Cardiac muscle cell (in vitro differentiated cells and primary cell): ENCODE measurements around the gene GTF2A2. TPM values are rescaled to one million over a fixed set of nuclear protein-coding genes. Genes with fewer than 3 reads are reported as not detected.

ENCODE experiments used
- DNase-seq, 2 donors: peaks; one replicate each; pipeline versions ENCODE4 v3.0.0 to v3.0.0-alpha.2; 2010 to 2017; ENCODE audit warnings: low read depth in 1 of 2, low spot score in 1 of 2
- H3K27ac ChIP-seq: fragments of 200-600 bp; sonication (generic); 2 replicates; pipeline ENCODE4 v1.5.1; 2016
- H3K27me3 ChIP-seq: fragments of 200-600 bp; sonication (generic); 2 replicates; pipeline ENCODE4 v1.6.0; 2016; ENCODE audit warnings: control low read depth
- H3K36me3 ChIP-seq: fragments of 200-600 bp; sonication (generic); 2 replicates; pipeline ENCODE4 v1.5.1; 2016; ENCODE audit warnings: control low read depth
- H3K4me1 ChIP-seq: fragments of 200-600 bp; sonication (generic); 2 replicates; pipeline ENCODE4 v1.8.1; 2017; ENCODE audit warnings: low read depth, mild to moderate bottlenecking, mixed run types
- H3K4me3 ChIP-seq: fragments of 200-600 bp; sonication (generic); 2 replicates; pipeline ENCODE4 v1.5.1; 2016; ENCODE audit warnings: mild to moderate bottlenecking
- H3K9me3 ChIP-seq: fragments of 200-600 bp; sonication (generic); 2 replicates; pipeline ENCODE4 v1.5.1; 2017; ENCODE audit warnings: low read depth, mild to moderate bottlenecking, control low read depth
- polyA plus RNA-seq: library from polyadenylated mRNA; unstranded; fragments of >200 nt; fragmentation: Nextera tagmentation; extraction: Ambion mirVana; gene quantifications from 2 replicates; pipeline ENCODE4 v1.2.1, GENCODE V29; 2016
- total RNA-seq: library from RNA; depleted of rRNA; stranded (reverse); fragments of >200 nt; gene quantifications from 2 replicates; pipeline ENCODE4 v1.2.3, GENCODE V29; 2016
- TF ChIP-seq, protein P1 (sequence below): IDR thresholded peaks from 2 replicates; pipeline ENCODE4 v1.5.1; 2012; ENCODE audit warnings: low read depth, mild to moderate bottlenecking, low read length

The GTF2A2 gene
- total and polyA plus RNA-seq, 2 experiments from 2014 or later: 22.2 to 274 TPM

DNA sequence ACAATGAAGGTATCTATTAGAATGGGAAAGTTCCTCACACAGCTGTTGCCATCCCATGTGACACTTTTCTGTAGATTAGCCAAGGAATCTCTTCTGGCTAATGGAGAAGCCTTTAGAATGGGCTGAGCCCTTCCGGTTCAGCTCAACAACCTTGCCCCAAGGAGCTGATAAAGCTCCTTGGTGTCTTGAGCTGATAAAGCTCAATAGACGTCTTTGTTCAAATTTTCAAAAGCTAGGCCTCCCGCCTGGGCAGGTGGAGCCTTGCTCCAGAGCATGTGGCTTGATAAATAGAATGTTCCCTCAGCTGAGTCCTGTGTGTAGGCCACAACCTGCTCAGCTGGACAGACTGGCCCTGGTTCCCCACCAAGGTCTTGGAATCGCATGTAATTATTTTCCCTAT is 39.0 kb upstream of the GTF2A2 start:
- Histone ChIP-seq H3K36me3 (no peaks in the 10 kb centered on the region), H3K4me3 (no peak overlapping the region), H3K27me3 (no peaks in the 10 kb centered on the region), H3K9me3 (no peaks in the 10 kb centered on the region), H3K27ac (no peak overlapping the region), H3K4me1 (no peaks in the 10 kb centered on the region)
- TF ChIP-seq, protein P1, sequence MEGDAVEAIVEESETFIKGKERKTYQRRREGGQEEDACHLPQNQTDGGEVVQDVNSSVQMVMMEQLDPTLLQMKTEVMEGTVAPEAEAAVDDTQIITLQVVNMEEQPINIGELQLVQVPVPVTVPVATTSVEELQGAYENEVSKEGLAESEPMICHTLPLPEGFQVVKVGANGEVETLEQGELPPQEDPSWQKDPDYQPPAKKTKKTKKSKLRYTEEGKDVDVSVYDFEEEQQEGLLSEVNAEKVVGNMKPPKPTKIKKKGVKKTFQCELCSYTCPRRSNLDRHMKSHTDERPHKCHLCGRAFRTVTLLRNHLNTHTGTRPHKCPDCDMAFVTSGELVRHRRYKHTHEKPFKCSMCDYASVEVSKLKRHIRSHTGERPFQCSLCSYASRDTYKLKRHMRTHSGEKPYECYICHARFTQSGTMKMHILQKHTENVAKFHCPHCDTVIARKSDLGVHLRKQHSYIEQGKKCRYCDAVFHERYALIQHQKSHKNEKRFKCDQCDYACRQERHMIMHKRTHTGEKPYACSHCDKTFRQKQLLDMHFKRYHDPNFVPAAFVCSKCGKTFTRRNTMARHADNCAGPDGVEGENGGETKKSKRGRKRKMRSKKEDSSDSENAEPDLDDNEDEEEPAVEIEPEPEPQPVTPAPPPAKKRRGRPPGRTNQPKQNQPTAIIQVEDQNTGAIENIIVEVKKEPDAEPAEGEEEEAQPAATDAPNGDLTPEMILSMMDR: no peak
- DNase-seq: no peak

DNA sequence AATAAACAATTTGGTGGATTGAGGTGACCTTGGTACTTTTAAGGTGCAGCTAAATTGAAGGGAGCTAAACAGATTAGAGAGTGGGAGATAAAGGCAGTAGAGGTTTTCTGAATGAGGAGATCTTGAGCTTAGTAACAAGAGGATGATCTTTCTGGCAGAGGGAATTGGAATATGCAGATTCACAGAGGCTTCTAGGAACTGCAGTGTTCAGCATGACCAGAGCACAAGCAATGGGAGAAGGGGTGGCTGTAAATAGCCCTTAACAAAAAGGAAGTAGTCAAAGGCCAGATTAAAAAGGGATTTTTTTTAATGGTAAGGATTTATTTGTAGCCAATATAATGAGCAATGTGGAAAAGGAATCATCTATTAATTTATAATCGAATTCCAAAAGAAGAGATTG is 37.5 kb upstream of the GTF2A2 start:
- peaks cover 3% of the 10 kb centered on the region for H3K4me1 ChIP-seq
- no peaks in the 10 kb centered on the region for H3K27me3 ChIP-seq
- H3K9me3 ChIP-seq: no peaks in the 10 kb centered on the region
- H3K36me3 ChIP-seq: no peaks in the 10 kb centered on the region
- H3K4me3 ChIP-seq: no peak overlapping the region
- DNase-seq: no peak
- no peak overlapping the region for H3K27ac ChIP-seq
- TF ChIP-seq, protein P1: no peak

DNA sequence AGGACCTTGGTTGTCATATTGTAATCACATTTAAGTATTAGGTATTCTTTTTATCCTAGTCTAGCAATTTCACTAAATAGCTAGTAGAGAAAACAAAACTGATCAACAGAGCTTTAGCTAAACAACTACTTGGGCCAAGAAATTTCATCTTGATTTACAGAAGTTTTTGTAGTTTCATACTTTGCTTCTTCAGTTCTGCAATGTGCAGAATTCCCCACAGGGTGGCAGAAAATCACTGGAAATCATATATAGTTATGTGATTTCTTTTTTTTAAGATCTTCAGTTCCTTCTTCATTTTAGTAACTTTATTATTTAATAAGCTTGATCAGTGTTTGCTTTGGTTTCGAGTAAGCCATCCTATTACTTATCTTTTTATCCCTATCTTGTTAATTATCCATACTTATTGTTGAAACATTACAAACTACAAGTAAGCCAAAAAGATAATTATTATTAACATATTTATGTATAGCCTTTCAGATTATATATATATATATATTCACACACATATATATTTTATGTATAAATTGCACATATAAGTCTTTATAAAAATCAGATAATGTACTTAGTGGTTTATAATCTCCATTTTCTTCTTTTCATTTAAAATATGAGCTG is 34.0 kb upstream of the GTF2A2 start:
- DNase-seq: peak; percentile 35 to 71
- H3K27me3 ChIP-seq: no peaks in the 10 kb centered on the region

DNA sequence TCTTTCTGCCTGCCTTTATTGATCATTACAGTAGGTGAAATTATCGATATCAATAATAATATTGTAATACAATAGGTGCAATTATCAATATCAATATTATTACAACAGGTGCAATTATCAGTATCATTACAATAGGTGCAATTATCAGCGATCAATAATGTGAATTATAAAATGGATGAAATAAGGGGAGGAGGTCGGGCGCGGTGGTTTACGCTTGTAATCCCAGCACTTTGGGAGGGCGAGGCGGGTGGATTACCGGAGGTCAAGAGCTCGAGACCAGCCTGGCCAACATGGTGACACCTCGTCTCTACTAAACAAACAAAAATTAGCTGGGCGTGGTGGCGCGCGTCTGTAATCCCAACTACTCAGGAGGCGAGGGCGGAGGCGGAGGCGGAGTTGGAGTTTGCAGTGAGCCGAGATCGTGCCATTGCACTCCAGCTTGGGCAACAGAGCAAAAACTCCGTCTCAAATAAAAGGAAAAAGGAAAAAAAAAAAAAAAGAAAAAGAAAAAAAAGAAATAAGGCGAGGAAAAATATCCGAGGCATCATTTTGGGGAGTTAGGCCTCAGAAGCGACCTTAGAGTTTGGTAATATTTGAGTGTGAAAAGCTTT is 32.4 kb upstream of the GTF2A2 start:
- TF ChIP-seq, protein P1: no peak
- DNase-seq: peak; percentile 73 to 83
- Histone ChIP-seq H3K4me3 (peak overlapping the region; percentile 60), H3K27me3 (no peaks in the 10 kb centered on the region), H3K36me3 (peaks cover 5% of the 10 kb centered on the region), H3K9me3 (no peaks in the 10 kb centered on the region), H3K27ac (peak overlapping the region; percentile 81), H3K4me1 (peaks cover 9% of the 10 kb centered on the region)

More for the DNA sequence above, 34.0 kb upstream of the GTF2A2 start:
- H3K27ac ChIP-seq: no peak overlapping the region
- H3K36me3 ChIP-seq: no peaks in the 10 kb centered on the region
- no peak overlapping the region for H3K4me3 ChIP-seq
- TF ChIP-seq, protein P1: peak; percentile 62
- H3K9me3 ChIP-seq: no peaks in the 10 kb centered on the region
- H3K4me1 ChIP-seq: peaks cover 9% of the 10 kb centered on the region

DNA sequence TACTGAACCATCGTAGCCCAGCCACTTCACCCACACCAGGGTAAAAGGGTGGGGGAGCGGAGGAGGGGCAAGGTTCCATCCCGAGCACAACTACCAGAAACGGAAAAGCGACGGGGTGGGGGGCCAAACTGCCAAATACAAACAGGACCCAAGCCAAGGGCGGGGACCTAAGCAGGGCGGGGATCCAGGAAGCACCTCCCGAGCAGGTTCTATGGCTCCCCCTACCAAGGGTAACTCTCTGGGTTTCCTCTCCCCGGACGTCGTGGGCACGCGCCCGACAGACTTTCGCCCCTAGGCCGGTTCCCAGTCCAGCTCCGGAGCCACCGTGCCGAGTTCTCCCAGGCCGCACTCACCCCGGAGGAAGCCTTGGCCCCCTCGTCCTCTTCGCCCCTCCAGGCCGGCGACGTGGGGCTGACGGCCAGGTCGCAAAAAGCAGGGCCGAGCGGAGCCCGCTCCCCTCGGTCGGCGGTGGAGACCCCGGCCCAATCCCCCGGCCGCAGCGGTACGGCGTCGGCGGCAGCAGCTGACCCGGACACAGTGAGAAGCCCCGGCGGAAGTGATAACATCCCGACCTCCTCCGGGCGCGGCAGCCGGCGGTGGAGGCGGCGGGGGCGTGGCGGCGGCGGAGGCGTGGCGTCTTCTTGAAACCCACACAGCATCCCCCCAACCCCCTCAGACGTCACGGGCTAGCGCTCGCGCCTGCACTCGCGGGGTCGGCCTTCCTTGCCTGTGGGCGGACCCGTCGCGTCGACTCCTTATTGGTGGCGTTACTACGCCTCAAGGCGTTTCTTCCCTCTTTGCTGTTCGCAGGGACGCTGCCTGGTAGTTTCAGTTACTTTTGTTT is 31.7 kb upstream of the GTF2A2 start, which contains the start of gene BNIP2:
TSS of gene BNIP2 (minus strand) at position 539 of the 844 bp plus-strand sequence. CDS start 6,863 bp downstream, outside the sequence.
- peaks cover 9% of the 10 kb centered on the region for H3K4me1 ChIP-seq
- no peaks in the 10 kb centered on the region for H3K27me3 ChIP-seq

More for the DNA sequence above, 31.7 kb upstream of the GTF2A2 start, which contains the start of gene BNIP2:
- DNase-seq: peak; percentile 100
- peak within 1 kb of the TSS; percentile 98 for H3K27ac ChIP-seq
- peak within 1 kb of the TSS; percentile 60 for H3K4me3 ChIP-seq
- H3K36me3 ChIP-seq: peaks cover 5% of the 10 kb centered on the region
- TF ChIP-seq, protein P1: peak; percentile 8
- no peaks in the 10 kb centered on the region for H3K9me3 ChIP-seq
